SW 1271 (cell line): ENCODE measurements around the gene GLIS2.
A peak's percentile ranks its signal among the peaks of the same experiment; 100 is the strongest.

Experiments
- DNase-seq, 2 experiments: peaks; one replicate each; lab custom pipeline; 2025; lab: John Stamatoyannopoulos, UW

The GLIS2 gene

GRCh38 chr16:4297480-4297879 lies 18.4 kb upstream of the GLIS2 start:
- no peak for DNase-seq

GRCh38 chr16:4298761-4299522 lies 16.9 kb upstream of the GLIS2 start:
- DNase-seq, result peak; percentile 79 to 88

GRCh38 chr16:4301177-4301576 lies 14.7 kb upstream of the GLIS2 start:
- no peak for DNase-seq

GRCh38 chr16:4301968-4302367 lies 13.9 kb upstream of the GLIS2 start:
- no peak for DNase-seq

GRCh38 chr16:4303973-4304372 lies 11.9 kb upstream of the GLIS2 start:
- DNase-seq, result no peak

GRCh38 chr16:4306470-4307214 lies 9.2 kb upstream of the GLIS2 start:
- no peak for DNase-seq

GRCh38 chr16:4307215-4308037 lies 8.4 kb upstream of the GLIS2 start:
- peak; percentile 75 to 85 for DNase-seq

GRCh38 chr16:4309102-4309832 lies 6.6 kb upstream of the GLIS2 start:
- DNase-seq, result no peak

GRCh38 chr16:4309833-4310266 lies 6.0 kb upstream of the GLIS2 start:
- DNase-seq, result peak in 1 of 2 experiments; percentile 12

GRCh38 chr16:4313563-4314531 lies 2.0 kb upstream of the GLIS2 start:
- no peak for DNase-seq

GRCh38 chr16:4314532-4315185 lies 1.2 kb upstream of the GLIS2 start:
- no peak for DNase-seq

GRCh38 chr16:4316108-4316863 lies 419 bp downstream of the GLIS2 start:
- no peak for DNase-seq

GRCh38 chr16:4316864-4317531 lies 1.1 kb downstream of the GLIS2 start:
- DNase-seq, result peak in 1 of 2 experiments; percentile 68

GRCh38 chr16:4317532-4318450 lies 1.9 kb downstream of the GLIS2 start:
- DNase-seq, result peak in 1 of 2 experiments; percentile 37

- DNase-seq, result no peak
These were observed 2.6 kb downstream of the GLIS2 start for GRCh38 chr16:4318451-4318910.

- no peak for DNase-seq
These were observed 3.1 kb downstream of the GLIS2 start for GRCh38 chr16:4318967-4319366.
